B cell (primary cell): Measurements from ENCODE around the gene SCUBE1. TPM values are rescaled to one million over a fixed set of nuclear protein-coding genes. Genes with fewer than 3 reads are reported as not detected.

Source experiments
- ATAC-seq: fragments of 200-7000 bp; cut with Tn5 transposase; one replicate; pipeline ENCODE4 v1.10.0; 2021; ENCODE audit warnings: low read depth, mild to moderate bottlenecking, moderate number of reproducible peaks, moderate library complexity
- CTCF ChIA-PET: fragments of 350-600 bp; sonication (Branson Sonifier 250); formaldehyde crosslinking; loops from one replicate; lab custom pipeline; 2021; ENCODE audit warnings: antibody characterized with exemption, inconsistent platforms; lab: Charles Lee
- POLR2A ChIA-PET: fragments of 350-600 bp; sonication (Branson Sonifier 250); formaldehyde crosslinking; loops from one replicate; lab custom pipeline; 2021; ENCODE audit warnings: antibody characterized with exemption; lab: Charles Lee
- DNase-seq: peaks from one replicate; pipeline ENCODE4 v3.0.0; 2013
- H2AFZ ChIP-seq: 2 replicates; pipeline ENCODE4 v1.6.1; 2012; ENCODE audit warnings: mild to moderate bottlenecking, low read depth, low read length; ENCODE audit not compliant: insufficient read depth, poor library complexity, severe bottlenecking
- H3K27ac ChIP-seq, 2 donors: 1 replicate in 1 of 2; 2 replicates in 1 of 2; pipeline ENCODE4 v1.5.1; 2012 to 2013; ENCODE audit warnings: low read length in 2 of 2, mild to moderate bottlenecking in 2 of 2, moderate library complexity in 1 of 2
- H3K27me3 ChIP-seq, 4 experiments: fragments of 200-600 bp in 1 of 4; sonication (generic) in 1 of 4; replicated peaks in 1 of 4; 1 replicate in 2 of 4; 2 replicates in 2 of 4; pipeline versions ENCODE4 v1.6.1 to v1.7.0; 2013 to 2016; ENCODE audit warnings: low read length in 3 of 4, mild to moderate bottlenecking in 2 of 4, mixed read lengths in 1 of 4, moderate library complexity in 1 of 4; ENCODE audit not compliant: insufficient read depth in 4 of 4, control insufficient read depth in 3 of 4; ENCODE audit errors: control extremely low read depth in 1 of 4
- H3K36me3 ChIP-seq, 2 experiments: replicated peaks in 1 of 2; 1 replicate in 1 of 2; 2 replicates in 1 of 2; pipeline versions ENCODE4 v1.6.1 to v1.7.1; 2013; ENCODE audit warnings: low read length in 1 of 2; ENCODE audit not compliant: insufficient read depth in 2 of 2, control insufficient read depth in 1 of 2; ENCODE audit errors: control extremely low read depth in 1 of 2, extremely low read depth in 1 of 2
- H3K4me1 ChIP-seq, 2 donors: fragments of 200-600 bp in 1 of 2; sonication (generic) in 1 of 2; 1 replicate in 1 of 2; 2 replicates in 1 of 2; pipeline versions ENCODE4 v1.5.1 to v1.6.1; 2013 to 2017; ENCODE audit warnings: low read length in 2 of 2; ENCODE audit not compliant: control insufficient read depth in 2 of 2, insufficient read depth in 2 of 2
- H3K4me2 ChIP-seq: replicated peaks from 2 replicates; pipeline ENCODE3; 2012; ENCODE audit warnings: mild to moderate bottlenecking, low read depth, low read length; ENCODE audit not compliant: poor library complexity, severe bottlenecking
- H3K4me3 ChIP-seq, 5 experiments: fragments of 200-600 bp in 1 of 5; sonication (generic) in 1 of 5; 1 replicate in 3 of 5; 2 replicates in 2 of 5; pipeline versions ENCODE4 v1.5.1 to v1.7.0; 2011 to 2016; ENCODE audit warnings: low read length in 4 of 5, mild to moderate bottlenecking in 4 of 5, low read depth in 2 of 5, control low read depth in 1 of 5, moderate library complexity in 1 of 5; ENCODE audit not compliant: insufficient read depth in 1 of 5; ENCODE audit errors: control extremely low read depth in 1 of 5, extremely low read depth in 1 of 5
- H3K79me2 ChIP-seq: fragments of 200-600 bp; sonication (generic); one replicate; pipeline ENCODE4 v1.6.0; 2016; ENCODE audit warnings: low read length; ENCODE audit not compliant: control insufficient read depth, insufficient read depth
- H3K9ac ChIP-seq: fragments of 200-600 bp; sonication (generic); 2 replicates; pipeline ENCODE4 v1.6.1; 2017; ENCODE audit warnings: mild to moderate bottlenecking, low read length, moderate library complexity
- H3K9me3 ChIP-seq, 3 donors: one replicate each; pipeline versions ENCODE4 v1.6.1 to v1.7.1; 2013; ENCODE audit warnings: low read length in 2 of 3; ENCODE audit not compliant: control insufficient read depth in 2 of 3, insufficient read depth in 1 of 3; ENCODE audit errors: control extremely low read depth in 1 of 3
- H4K20me1 ChIP-seq: 2 replicates; pipeline ENCODE4 v1.6.0; 2012; ENCODE audit warnings: mild to moderate bottlenecking, low read length; ENCODE audit not compliant: insufficient read depth, control insufficient read depth, poor library complexity, severe bottlenecking
- H3K27ac Mint-ChIP-seq: one replicate; pipeline ENCODE4 v1.8.0; 2021; ENCODE audit warnings: mixed read lengths
- H3K27me3 Mint-ChIP-seq: one replicate; pipeline ENCODE4 v1.8.0; 2021; ENCODE audit warnings: mixed read lengths
- H3K4me1 Mint-ChIP-seq: one replicate; pipeline ENCODE4 v1.8.0; 2021; ENCODE audit warnings: mixed read lengths
- H3K4me3 Mint-ChIP-seq: one replicate; pipeline ENCODE4 v1.8.0; 2021; ENCODE audit warnings: mixed read lengths
- H3K9me3 Mint-ChIP-seq: one replicate; pipeline ENCODE4 v1.8.0; 2022; ENCODE audit warnings: mixed read lengths; ENCODE audit not compliant: insufficient read depth
- EZH2 ChIP-seq: IDR thresholded peaks from 2 replicates; pipeline ENCODE4 v1.6.1; 2012; ENCODE audit warnings: borderline replicate concordance, low read depth, mild to moderate bottlenecking, moderate library complexity, low read length; ENCODE audit not compliant: insufficient read depth, poor library complexity, severe bottlenecking
- WGBS: methylation state at CpG from one replicate; pipeline ENCODE4 v1.1.5; 2013; ENCODE audit warnings: missing lambda C conversion rate; ENCODE audit not compliant: insufficient coverage; 5-methylcytosine and 5-hydroxymethylcytosine counted together
- intact Hi-C: fragments of 100-400 bp; cut with micrococcal nuclease; formaldehyde crosslinking; loops from one replicate; pipeline ENCODE4 v1.10.0; 2022
- polyA plus RNA-seq: library from polyadenylated mRNA; depleted of rRNA; stranded (reverse); fragments of >200 nt; gene quantifications from 2 replicates; pipeline ENCODE4 v1.2.3, GENCODE V29; 2012
- total RNA-seq, 2 donors: library from RNA; stranded (reverse); fragments of 120-200 nt in 1 of 2; gene quantifications; 1 replicate in 1 of 2; 2 replicates in 1 of 2; pipeline versions ENCODE4 v1.2.3 to v1.2.4, GENCODE V29; 2013 to 2022
- TF ChIP-seq, protein P1 (sequence below): fragments of 200-600 bp; IDR thresholded peaks from one replicate; pipeline ENCODE4 v1.8.0; 2022; ENCODE audit warnings: antibody characterized with exemption, mild to moderate bottlenecking

Gene SCUBE1
- total and polyA plus RNA-seq, 2 donors (not counting 1 experiment from before 2014, with no cell fraction given), result not detected

- ATAC-seq, result no peak
Measured at GRCh38 chr22:43279867-43280522, 63.2 kb downstream of the SCUBE1 start.

DNA sequence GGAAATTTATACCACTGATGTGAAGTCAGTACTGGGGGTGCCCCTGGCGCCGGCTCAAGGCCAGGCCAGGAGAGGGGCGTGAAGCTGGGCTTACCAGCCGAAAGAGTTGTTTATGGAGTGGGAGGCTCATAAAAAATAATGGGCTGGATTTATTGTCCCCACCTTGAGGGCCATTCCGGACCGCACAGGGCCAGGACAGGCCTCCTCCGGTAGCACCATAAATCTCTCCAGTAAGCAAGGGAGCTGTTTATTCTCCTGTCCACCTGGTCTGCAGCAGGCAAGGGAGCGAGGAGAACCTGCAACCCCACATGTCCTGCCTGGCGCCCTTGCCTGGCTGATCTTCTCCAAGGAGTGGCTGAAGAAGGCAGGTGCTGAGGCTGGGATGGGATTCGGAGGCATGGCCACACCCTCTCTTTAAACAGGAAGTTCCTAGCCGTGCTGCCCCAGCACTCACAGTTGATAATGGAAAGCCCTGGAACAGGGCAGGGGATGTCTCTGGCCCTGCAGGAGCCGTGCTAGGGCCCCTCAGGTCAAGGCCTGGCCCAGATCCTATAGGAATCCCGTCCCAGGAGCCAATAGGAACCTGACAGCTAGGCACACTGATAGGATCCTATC lies 65.1 kb downstream of the SCUBE1 start:
- Histone ChIP-seq H2AFZ (no peak overlapping the region), H3K9ac (no peak overlapping the region), H3K27ac (no peak overlapping the region), H3K4me1 (no peaks in the 10 kb centered on the region), H3K4me3 (no peak overlapping the region), H3K4me2 (no peak overlapping the region), H3K9me3 (no peaks in the 10 kb centered on the region), H3K79me2 (no peaks in the 10 kb centered on the region), H3K36me3 (no peaks in the 10 kb centered on the region), H3K27me3 (peaks cover 0 to 3% (median 0%) of the 10 kb centered on the region in 4 experiments), H4K20me1 (no peaks in the 10 kb centered on the region)
- ATAC-seq (no peak), DNase-seq (no peak)
- Mint-ChIP-seq H3K27me3 (peaks cover 12% of the 10 kb centered on the region), H3K4me3 (no peak overlapping the region), H3K4me1 (no peaks in the 10 kb centered on the region), H3K27ac (no peak overlapping the region), H3K9me3 (no peaks in the 10 kb centered on the region)
- WGBS, result 66% methylated on average over 13 of the region's 13 CpGs
- intact Hi-C loops, result no loop called here
- ChIA-PET CTCF (no interaction called here), POLR2A (no interaction called here)
- TF ChIP-seq, protein P1, sequence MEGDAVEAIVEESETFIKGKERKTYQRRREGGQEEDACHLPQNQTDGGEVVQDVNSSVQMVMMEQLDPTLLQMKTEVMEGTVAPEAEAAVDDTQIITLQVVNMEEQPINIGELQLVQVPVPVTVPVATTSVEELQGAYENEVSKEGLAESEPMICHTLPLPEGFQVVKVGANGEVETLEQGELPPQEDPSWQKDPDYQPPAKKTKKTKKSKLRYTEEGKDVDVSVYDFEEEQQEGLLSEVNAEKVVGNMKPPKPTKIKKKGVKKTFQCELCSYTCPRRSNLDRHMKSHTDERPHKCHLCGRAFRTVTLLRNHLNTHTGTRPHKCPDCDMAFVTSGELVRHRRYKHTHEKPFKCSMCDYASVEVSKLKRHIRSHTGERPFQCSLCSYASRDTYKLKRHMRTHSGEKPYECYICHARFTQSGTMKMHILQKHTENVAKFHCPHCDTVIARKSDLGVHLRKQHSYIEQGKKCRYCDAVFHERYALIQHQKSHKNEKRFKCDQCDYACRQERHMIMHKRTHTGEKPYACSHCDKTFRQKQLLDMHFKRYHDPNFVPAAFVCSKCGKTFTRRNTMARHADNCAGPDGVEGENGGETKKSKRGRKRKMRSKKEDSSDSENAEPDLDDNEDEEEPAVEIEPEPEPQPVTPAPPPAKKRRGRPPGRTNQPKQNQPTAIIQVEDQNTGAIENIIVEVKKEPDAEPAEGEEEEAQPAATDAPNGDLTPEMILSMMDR, result no peak
- no peak for TF ChIP-seq EZH2

More at GRCh38 chr22:43279867-43280522, 63.2 kb downstream of the SCUBE1 start:
- Histone ChIP-seq H2AFZ (no peak overlapping the region), H3K4me1 (no peaks in the 10 kb centered on the region), H4K20me1 (no peaks in the 10 kb centered on the region), H3K27me3 (peaks cover 0 to 6% (median 0%) of the 10 kb centered on the region in 4 experiments), H3K79me2 (no peaks in the 10 kb centered on the region), H3K4me3 (no peak overlapping the region), H3K9me3 (no peaks in the 10 kb centered on the region), H3K4me2 (no peak overlapping the region), H3K27ac (no peak overlapping the region), H3K36me3 (no peaks in the 10 kb centered on the region), H3K9ac (no peak overlapping the region)
- WGBS, result 88% methylated on average over 20 of the region's 20 CpGs
- ChIA-PET CTCF (no interaction called here), POLR2A (no interaction called here)
- peaks cover 16% of the 10 kb centered on the region for H3K27me3 Mint-ChIP-seq
- no peaks in the 10 kb centered on the region for H3K4me1 Mint-ChIP-seq
- DNase-seq, result no peak
- no peak overlapping the region for H3K4me3 Mint-ChIP-seq
- intact Hi-C loops, result no loop called here
- no peak overlapping the region for H3K27ac Mint-ChIP-seq
- TF ChIP-seq, protein P1, result no peak
- no peak for TF ChIP-seq EZH2
- H3K9me3 Mint-ChIP-seq, result no peaks in the 10 kb centered on the region
